HG03159 (cell line): ENCODE results near the gene CNGA2.

ENCODE experiments used
- ATAC-seq: cut with Tn5 transposase; IDR thresholded peaks from one replicate; pipeline ENCODE4 v1.9.1; 2021; ENCODE audit warnings: mild to moderate bottlenecking, moderate library complexity; ENCODE audit not compliant: unreplicated experiment

CNGA2 gene

DNA sequence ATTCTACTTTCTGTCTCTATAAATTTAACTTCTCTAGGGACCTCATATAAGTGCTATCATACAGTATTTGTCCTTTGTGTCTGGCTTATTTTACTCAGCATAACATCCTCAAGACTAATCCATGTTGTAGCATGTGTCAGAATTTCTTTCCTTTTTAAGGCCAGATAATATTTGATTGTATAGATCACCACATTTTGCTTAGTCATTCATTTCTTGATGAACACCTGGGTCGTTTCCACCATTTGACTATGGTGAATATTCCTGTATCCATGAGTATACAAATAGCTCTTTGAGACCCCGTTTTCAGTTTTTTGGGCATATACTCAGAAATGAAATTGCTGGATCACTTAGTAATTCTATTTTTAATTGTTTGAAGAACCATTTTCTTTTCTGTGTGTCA, 12.0 kb downstream of the CNGA2 start:
- no peak for ATAC-seq

- no peak for ATAC-seq
Observed at GRCh38 chrX:151750511-151750910, 16.0 kb downstream of the CNGA2 start.

GRCh38 chrX:151752847-151753246, 18.3 kb downstream of the CNGA2 start:
- ATAC-seq, result no peak

- ATAC-seq, result peak; percentile 96
Observed at GRCh38 chrX:151753313-151754046, 18.9 kb downstream of the CNGA2 start.

DNA sequence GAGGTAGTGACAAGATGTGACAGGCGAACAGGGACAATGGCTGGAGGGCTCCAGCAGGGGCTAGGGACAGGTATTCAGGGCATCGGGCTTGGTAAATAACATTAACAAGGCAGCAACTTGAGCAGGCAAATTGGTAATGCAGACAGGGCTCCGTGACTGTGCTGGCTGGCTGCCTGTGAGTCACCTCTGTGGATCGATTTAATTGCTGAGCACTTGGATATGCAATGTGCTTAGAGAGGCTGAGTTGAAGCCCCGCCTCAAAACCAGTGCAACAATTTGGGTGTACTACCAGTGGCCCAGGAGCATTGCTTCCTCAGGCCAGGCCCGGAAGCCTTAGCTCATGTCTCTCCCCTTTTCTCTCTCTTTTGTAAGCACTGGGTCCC, 19.5 kb downstream of the CNGA2 start:
- ATAC-seq, result no peak

DNA sequence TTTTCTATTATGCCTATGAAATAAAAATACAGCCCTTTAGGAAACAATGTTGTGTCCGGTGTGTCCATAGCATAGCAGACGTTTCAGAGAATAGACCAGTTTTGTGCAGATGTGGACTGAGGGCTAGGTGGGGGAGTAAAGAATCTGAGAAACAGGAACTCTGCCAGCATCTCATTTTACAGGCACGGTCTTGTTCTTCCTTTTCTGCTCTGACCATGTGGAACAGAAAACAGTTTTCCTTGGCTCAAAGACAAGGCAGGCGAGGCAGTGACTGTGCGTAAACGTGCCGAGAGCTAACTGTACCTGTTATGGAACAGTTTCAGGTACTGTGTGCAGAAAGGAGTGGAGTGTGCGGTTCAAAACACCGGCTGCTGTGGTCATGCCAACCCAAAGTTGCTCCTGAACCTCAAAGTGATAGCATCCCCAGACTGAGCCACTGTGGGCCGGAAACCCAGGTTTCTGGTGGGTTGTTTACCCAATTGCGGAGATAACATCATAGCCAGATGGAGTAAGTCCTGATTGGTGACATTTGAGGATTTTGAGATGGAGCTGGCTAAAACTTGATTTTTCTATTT, 20.2 kb downstream of the CNGA2 start:
- ATAC-seq, result no peak

- no peak for ATAC-seq
Observed at GRCh38 chrX:151759041-151759708, 24.6 kb downstream of the CNGA2 start.

DNA sequence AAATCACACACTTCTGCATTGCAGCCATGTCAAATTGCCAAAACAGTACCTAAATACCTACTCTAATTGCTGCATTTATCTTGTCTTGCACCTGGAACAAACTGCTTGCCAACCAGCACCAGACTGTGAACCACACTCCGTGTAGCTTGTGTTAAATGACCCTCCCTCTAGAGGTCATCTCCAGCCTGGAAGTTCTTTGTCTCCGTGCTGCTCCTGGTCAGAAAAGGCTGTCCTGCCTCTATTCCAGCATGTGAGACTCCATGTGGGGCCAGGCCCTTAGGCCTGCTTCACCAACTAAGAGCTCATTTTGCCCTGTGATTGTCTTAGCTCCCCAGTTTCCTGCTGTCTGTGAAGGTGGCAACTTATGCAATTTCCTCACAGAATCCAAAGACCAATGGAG, 28.3 kb downstream of the CNGA2 start:
- no peak for ATAC-seq

GRCh38 chrX:151763711-151764110, 29.2 kb downstream of the CNGA2 start:
- ATAC-seq, result no peak

DNA sequence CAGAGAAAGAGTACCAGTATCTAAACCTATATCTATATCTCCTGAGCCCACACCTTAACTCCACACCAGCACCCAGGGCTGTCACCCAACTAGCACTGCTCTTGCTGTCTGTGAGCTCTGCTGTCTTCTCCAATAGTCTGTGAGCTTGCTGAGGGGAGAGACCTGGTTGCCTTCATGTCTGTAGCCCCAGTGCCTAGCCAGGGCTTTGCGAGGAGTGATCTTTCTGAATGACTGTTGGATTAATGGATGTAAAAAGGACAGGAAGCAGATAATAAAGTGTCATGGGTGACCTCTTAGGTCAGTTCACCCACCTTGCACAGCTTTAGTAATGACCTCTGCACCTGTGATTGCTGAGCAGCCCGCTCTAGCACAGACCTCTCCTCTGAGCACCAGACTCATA, 30.5 kb downstream of the CNGA2 start:
- no peak for ATAC-seq

- no peak for ATAC-seq
Observed at GRCh38 chrX:151771726-151772125, 37.2 kb downstream of the CNGA2 start.

DNA sequence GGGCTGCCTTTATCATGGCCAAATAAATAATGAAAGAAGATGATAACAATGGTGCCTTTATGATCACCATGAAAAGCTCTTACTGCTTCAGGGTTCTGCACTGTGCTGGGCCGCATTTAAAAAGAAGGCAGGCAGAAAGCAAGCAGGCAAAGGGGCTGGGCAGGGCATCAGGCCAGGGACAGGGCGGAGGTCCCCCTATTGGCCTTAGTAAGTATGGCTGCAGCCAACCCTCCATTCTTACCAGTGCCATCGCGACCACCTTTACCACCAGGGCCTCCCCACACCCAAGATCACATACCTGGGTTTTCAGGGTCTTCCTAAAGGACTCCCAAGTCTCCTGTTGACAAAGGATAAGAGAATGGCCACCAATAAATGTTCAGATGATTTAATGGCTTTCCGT, 38.9 kb downstream of the CNGA2 start:
- ATAC-seq, result no peak

DNA sequence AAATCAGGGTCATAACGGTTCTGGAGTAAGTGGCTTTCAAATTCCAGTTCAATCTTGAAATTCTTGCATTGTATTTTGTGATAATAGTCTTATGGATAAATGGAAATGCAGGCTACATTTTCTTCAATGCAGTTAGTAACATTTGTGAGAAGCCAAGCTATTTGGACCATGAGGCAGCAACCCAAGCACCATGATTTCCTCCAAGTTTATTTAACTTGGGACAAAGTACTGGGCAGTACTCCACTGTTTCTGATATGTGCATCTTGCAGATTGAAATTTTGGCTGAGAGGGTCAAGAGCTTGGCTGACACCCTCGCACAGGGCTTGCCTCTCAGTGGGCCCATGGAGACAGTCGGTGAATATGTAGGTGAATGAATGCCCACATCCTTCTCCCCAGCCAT, 39.9 kb downstream of the CNGA2 start:
- ATAC-seq, result no peak

GRCh38 chrX:151776181-151776731, 41.7 kb downstream of the CNGA2 start:
- no peak for ATAC-seq

GRCh38 chrX:151776936-151777335, 42.4 kb downstream of the CNGA2 start:
- ATAC-seq, result no peak

DNA sequence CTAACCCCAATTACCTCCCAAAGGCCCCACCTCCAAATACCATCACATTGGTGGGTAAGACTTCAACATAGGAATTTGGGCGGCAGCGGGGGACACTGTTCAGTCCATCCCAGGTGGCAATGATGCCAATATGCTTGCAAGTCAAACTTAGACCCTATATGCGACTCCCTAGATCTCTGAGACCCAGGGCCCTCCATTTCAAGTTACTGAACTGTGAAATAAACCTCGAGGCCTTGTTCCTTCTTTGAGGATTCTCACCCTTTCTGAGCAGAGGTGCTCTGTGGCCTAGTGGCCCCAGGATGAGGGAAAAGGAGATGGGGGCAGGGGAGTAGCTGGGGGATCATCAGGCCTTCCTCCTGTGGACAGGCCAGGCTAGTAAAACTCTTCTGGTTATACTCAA, 44.7 kb downstream of the CNGA2 start:
- ATAC-seq, result no peak

DNA sequence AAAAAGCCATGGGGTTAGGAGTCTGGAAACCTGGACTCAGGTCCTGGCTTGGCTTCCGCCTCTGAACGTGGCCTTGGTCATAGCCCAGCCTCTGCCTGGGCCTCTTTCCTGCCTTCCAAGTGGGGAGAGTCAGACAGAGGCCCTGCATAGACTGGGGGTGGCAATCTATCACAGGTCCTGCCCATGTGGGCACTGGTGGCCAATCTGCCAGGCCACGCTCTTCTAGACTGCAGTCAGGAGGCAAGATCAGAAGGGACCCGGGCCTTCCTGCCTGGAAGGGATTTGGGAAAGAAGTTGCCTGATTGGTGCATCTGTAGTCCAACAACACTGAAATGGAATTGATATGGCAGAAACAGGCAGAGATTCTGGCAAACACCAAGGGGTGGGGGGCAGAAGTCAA, 46.1 kb downstream of the CNGA2 start:
- no peak for ATAC-seq

GRCh38 chrX:151789179-151789800, 54.7 kb downstream of the CNGA2 start:
- no peak for ATAC-seq

DNA sequence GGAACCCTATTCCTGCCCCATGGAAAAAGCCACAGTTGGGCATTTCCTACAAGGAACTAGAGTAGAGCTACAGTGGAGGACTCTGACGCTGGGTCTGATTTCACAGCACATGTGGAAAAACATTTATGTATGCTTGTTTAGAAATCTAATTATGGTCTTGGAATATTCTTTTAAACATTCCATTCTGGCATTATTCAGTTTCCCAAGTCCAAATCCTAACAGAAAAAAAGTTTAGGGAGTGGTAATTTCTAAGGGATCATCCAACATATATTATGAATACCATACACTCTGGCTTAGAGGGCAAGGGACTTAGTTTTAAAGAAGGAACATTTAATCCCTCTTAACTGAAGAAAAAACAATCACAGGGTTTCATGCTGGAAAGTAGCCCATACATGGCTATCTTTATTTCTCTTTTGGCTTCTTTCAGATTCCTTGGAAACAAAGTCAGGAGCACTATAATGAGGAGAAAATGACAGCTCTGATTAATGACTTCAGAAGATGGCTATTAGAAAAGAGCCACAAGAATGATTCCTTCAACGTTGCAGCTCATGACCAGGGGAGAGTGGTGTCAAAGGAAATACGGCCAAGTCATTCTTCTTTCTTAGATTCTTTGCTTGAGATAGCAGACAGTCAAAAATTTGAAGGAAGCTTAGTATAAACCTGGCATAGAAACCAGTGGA, 56.1 kb downstream of the CNGA2 start:
- no peak for ATAC-seq

DNA sequence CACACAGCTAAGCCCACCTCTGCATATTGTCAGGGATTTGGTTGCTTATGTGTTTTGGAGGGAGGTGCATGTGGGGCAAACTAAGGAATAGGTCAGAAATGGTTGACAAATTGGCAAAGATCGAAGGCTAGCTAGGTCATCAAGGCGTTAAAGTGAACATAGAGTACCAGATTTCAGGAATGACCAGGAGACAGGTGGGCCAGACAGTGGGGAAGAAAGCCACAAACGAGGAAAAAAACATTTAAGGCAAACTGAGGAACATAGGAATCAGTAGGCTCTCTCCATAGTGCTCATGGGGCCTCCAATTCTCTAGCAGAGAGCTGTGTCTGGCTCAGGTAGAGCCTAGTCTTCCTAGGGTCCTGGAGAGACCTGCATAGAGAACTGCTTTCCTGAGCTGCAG, 57.4 kb downstream of the CNGA2 start:
- ATAC-seq, result no peak

- no peak for ATAC-seq
Observed at GRCh38 chrX:151792505-151792904, 58.0 kb downstream of the CNGA2 start.
